Choroid plexus epithelial cell (primary cell): ENCODE data around the gene REV3L.
"Not testable (repeated sequence)": the region's sequence is repeated elsewhere in the genome, so short reads cannot be mapped to it uniquely, and the experiment has no call there.

Source experiments
- DNase-seq: peaks from one replicate; pipeline ENCODE4 v3.0.0-alpha.2; 2010; ENCODE audit warnings: low read depth
- H3K4me3 ChIP-seq: 2 replicates; pipeline ENCODE4 v1.5.1; 2011; ENCODE audit warnings: low read depth, mild to moderate bottlenecking, control low read depth, low read length, moderate library complexity
- CTCF ChIP-seq: conservative IDR thresholded peaks from 2 replicates; pipeline ENCODE4 v1.5.1; 2011; ENCODE audit warnings: low read depth, mild to moderate bottlenecking, control low read depth, inconsistent platforms, low read length, moderate library complexity

REV3L gene

DNA sequence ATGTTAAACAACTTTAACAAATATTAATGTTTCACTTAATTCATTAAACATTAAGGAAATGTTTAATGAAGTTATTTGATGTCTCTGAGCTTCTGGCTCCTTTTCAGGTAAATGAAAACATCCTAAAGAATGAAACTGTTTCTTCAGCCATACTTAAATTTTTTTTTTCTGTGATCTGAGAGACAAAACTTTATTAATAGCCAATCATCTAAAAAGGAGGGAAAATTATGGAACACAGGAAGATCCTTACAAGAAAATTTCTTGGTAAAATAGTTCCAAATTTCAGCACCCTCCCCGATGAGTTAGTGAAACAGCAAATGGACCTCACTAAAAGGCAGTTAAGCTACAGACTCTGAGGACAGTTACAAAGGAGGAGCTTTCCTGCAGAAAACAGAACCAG lies 185.2 kb downstream of the REV3L start:
- DNase-seq: no peak
- H3K4me3 ChIP-seq: no peak overlapping the region
- no peak for TF ChIP-seq CTCF

DNA sequence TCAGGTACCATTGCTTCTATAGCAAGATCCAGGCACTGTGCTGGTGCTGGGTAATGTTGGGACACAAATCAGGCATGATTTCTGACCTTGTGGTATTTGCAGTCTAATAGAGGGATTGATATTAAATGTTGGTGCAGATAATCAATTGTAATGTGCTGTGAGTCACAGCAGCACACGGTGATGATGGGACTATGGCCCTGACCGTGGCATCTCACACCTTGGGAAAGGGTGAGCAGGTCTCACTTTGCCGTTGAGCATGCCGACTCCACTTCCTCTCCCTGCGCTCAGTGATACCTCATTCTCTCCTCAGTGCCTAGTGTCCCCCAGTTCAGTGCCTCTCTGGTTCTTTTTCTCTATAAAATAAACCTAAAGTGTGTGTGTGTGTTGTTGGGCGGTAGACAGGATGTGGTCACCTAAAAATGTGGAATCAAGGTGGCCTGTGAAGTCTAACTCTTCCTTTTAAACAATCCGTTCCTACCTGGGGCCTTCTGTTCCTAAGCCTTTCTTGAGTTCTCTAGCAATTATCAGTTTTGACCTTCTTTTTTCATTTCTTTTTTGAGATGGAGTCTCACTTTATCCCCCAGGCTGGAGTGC lies 188.5 kb downstream of the REV3L start:
- DNase-seq: no peak
- no peak overlapping the region for H3K4me3 ChIP-seq
- TF ChIP-seq CTCF: no peak

DNA sequence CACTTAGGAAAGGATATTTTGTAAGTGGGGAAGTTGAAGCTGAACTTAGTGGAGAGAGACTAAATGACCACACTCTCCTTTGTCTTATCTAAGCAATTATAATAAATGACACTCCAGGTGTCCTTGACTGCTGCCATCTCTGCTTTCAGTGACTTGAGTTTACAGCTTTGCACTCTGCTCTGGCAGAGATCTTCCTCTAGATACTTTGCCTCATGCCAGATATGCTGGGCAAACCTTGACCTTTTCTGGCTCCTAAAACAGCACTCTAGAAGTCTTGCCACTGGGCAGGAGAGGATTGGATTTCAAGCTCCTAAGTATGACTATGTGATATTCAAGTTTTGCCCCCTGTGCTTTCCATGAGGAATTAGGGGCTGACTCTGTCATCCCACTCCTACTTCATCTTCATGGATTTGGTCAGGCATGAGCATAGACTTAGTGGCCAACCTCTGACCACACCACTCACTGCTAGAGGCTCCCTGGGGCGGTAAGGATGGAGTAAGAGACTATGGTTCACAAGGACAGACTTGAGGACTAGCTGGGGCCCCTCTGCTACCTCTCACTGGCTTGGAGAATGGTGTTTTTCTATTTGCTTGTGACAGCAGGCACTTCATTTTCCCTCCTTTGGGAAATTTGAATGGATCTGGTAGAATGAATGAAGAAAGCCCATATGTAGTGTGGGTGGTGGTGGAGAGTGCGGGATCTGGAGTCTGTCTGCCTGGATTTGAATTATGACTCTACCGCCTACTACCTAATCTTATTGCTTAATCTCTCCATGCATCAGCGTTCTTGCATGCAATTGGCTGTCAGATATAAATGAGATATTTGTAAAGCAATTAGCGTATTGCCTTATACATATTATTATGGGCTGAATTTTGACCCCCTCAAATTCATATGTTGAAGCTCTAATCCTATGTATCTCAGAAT lies 191.4 kb downstream of the REV3L start:
- peak; percentile 7 for DNase-seq
- H3K4me3 ChIP-seq: no peak overlapping the region
- TF ChIP-seq CTCF: no peak

GRCh38 chr6:111290689-111291335 lies 192.2 kb downstream of the REV3L start:
- H3K4me3 ChIP-seq: not testable (repeated sequence)
- DNase-seq: peak; percentile 91

- H3K4me3 ChIP-seq, DNase-seq: not testable (repeated sequence)
These were observed 198.7 kb downstream of the REV3L start for GRCh38 chr6:111284356-111284755.

DNA sequence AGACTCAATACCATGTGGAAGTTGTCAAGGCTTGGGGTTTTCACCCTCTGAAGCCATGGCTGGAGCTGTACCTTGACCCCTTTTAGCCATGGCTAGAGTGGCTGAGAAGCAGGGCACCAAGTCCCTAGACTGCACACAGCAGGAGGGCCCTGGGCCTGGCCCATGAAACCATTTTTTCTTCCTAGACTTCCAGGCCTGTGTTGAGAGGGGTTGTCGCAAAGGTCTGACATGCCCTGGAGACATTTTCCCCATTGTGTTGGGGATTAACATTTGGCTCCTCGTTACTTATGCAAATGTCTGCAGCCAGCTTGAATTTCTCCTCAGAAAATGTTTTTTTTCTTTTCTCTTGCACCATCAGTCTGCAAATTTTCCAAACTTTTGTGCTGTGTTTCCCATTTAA lies 199.3 kb downstream of the REV3L start:
- H3K4me3 ChIP-seq: no peak overlapping the region
- no peak for DNase-seq
- TF ChIP-seq CTCF: no peak

DNA sequence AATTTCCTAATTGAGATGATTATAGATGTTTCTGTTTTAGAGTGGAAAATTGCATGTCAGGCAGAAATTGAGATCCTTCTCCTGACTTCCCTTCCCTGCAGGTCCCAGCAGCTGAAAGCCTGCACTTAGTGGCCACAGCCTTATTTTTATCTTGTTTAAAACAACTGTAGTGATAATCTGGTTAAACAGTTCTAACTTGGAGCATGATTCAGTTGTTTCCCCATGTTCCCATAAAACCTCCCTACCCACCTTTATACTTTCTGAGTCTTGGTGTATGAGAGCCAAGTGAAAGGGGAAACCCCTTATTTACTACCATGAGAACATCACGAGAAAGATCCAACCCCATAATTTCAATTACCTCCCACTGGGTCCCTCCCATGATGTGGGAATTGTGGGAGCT lies 200.5 kb downstream of the REV3L start:
- TF ChIP-seq CTCF: no peak
- DNase-seq: no peak
- no peak overlapping the region for H3K4me3 ChIP-seq

DNA sequence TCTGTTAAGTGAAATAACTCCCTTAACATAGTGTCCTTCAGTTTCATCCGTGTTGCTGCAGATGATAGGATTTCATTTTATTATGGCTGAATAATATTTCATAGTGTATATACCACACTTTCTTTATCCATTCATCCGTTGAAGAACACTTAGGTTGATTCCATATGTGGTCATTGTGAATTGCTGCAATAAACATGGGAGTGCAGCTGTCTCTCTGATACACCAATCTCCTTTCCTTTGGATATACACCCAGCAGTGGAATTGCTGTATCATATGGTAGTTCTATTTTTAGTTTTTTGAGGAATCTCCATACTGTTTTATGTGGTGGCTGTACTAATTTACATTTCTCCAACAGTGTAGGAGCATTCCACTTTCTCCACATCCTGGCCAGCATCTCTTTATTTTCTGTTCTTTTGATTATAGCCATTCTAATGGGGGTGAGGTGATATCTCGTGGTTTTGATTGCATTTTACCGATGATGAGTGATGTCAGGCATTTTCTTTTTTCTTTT lies 202.5 kb downstream of the REV3L start:
- no peak for TF ChIP-seq CTCF
- no peak for DNase-seq
- no peak overlapping the region for H3K4me3 ChIP-seq
